GM18519 (cell line): ENCODE data around the gene DRAM1.

ENCODE experiments used
- ATAC-seq: cut with Tn5 transposase; IDR thresholded peaks from one replicate; pipeline ENCODE4 v1.9.1; 2021; ENCODE audit warnings: mild to moderate bottlenecking, moderate library complexity; ENCODE audit not compliant: unreplicated experiment, low FRiP score

The DRAM1 gene

DNA sequence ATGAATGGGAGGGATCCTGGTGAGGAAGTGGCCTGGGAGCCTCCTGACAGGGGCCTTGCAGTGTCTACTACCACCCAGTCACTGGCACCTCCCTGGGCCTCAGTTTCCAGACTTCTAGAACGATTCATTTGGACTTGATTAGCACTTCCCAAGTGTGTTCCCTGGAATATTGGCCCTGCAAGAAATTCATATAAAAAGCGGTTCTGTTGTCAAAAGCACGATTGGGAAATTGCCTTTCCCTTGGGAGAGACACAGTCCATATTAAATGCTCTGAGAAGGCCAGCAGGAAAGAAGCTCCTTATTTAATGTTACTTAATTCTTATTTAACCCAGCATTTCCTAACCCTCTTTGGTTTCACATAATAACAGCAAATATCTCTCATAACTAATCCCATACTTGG lies 61.9 kb downstream of the DRAM1 start:
- ATAC-seq, result no peak

DNA sequence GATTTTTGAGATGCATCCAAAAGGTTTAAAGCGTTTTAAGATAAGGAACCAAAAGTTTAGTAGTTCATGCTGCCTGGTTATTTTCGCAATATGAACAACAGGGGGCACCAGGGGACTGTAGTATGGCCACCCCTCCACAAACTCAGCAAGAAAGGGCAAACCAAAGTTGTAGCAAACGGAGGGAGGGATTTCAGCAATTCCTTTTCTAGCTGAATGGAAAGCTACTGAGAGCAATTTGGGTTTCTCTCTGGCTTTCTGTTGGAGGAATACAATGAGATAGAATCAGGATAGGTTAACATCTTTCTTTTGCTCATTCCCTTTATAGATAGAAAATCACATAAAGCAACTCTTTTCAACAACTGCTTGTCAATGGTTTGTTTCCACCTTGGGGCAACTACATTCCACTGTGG lies 62.5 kb downstream of the DRAM1 start:
- no peak for ATAC-seq

DNA sequence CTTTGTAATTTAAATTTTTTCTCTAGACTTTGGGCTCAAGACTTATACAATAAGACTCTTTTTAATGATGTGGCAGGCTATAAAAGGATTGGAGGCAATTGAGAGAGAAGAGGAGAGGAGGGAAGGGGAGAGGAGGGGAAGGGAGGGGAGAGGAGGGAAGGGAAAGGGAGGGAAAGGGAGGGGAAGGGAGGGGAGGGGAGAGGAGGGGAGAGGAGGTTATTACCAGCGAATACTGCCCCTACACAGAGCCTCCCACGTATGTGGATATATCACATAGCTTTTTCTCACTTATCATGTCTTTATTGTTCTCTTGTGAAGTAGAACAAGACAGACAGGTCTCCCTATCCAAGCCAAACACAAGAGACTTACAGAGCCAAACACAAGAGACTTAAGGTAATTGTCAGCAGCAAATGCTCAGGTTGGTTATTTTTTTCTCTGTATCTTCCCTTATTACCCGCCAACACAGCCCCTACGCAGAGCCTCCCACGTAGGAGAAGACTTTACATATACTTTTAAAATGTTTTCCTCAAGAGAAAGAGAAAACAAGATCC lies 63.1 kb downstream of the DRAM1 start:
- ATAC-seq, result no peak

DNA sequence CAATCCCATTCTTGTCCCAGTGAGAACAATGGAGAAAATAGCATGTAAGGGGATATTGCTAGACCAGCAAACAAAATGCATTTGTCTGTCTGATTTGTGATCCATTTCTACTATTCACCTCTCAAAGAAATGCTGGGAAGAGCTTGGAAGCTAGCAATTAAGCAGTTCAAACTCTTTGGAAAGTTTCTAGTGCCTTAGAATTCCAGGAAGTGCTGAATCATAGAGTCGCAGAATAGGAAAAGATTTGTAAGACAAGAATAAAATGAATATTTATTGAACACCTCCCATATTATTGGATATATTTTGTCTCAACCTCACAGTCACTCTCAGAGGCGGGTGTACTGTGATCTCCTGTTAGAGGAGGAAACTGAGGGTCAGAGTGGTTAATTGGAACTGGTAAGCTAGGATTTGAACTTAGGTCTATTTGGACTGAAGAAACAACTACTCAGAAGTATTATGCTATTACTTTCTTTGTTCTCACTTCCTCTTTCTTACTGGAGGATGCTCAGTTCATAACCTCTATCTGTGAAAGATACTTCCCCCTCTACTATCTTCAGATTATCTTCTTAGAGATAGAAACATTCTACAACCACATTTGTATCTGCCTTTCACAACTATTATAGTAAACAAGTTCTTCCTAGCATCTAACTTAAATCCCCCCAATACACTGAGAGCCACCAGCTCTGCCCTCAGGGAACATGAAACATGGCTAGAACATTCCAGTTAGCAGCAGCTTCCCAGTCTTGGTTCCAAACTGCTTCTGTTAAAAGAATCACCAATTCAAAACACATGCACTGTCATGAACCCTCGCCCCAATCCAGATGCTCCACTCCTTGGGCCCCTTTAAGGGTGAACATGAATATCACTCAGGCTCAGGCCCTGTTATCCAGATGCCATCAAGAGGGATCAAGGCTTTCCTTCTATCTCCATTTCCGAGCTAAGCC lies 64.2 kb downstream of the DRAM1 start:
- ATAC-seq, result peak; percentile 90

DNA sequence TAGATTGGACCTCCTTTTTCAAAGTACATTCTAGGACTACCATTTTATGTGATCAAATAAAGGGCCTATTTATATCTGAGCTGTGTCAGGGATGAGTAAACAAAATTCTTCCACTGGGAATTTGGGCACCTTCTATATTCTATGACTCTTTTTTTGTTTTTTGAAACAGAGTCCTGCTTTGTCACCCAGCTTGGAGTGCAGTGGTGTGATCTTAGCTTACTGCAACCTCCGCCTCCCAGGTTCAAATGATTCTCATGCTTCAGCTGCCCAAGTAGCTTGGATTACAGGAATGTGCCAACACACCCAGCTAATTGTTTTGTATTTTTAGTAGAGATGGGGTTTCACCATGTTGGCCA lies 64.8 kb downstream of the DRAM1 start:
- ATAC-seq, result no peak

DNA sequence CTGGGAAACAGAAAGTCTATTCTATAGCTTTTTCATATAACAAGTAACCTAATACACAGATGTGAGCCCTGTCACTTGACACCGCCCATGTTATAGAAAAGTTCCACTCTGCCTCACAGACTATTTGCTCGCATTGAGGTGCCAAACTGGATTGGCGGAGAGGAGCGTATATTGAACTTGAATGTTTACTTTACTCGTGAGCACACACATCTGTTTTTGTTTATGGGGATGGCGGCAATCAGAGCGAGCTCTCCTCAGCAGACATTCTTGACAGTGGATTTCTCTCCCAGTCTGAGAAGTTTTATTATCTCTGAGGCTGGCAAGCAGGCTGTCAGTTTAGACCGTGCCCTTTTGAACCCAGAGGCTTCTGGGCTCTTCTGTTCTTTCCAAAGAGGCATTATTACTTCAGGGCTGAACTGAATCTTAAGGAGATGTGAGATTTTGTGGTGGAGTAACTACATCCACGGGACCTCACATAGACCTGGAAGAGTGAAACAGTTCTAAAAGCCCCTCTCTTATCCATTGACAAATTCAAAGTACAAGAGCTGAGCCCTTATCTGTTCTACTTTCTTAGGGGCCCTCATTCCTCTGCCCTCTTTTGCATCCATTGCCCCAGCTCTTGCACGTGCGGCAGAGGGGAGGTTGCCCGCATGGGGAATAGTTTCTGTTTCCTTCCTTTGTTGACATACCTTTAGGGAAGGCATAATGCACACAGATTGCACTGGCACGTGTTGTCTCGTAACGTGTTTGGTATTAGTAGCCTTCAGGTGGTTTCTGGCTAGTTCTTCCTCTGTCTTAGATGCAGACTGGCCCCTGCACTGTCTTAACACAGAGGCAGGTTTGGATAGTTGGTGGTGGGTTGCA lies 68.2 kb downstream of the DRAM1 start:
- no peak for ATAC-seq

DNA sequence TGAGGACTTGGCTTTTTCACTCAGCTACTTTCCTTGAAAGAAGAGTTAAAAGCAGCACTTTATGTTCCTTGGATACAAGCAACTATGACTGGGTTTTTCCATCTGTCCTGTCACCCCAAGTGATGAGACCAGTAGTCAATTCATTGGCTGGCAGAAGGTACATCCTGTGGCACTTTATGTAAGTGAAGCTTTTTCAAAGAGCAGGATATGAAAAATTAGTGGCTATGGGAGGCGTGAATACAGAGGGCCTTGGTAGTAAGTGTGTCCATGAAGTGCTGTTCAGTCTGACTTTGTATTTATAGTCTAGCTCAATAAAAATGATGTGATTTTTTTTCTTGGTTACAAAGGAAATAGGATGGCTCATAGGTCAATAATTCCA lies 68.8 kb downstream of the DRAM1 start:
- no peak for ATAC-seq

DNA sequence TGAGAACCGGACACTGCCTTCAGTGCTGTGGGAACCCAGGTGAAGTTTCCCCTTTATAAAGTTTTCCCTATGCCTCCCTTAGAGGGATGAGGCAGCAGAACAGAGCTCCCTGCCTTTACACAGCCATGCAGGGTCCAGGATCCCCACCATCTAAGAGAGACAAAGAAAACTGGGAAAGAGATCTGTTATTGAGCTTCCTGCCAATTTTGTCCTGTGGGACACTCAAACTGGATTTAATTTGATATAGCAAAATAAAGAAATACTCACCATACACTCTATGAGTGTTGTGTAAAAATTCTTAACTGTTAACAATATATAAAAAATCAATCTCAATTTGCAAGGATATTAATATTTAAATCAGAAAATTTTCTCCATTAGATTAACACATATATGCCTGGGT lies 69.9 kb downstream of the DRAM1 start:
- ATAC-seq, result no peak

DNA sequence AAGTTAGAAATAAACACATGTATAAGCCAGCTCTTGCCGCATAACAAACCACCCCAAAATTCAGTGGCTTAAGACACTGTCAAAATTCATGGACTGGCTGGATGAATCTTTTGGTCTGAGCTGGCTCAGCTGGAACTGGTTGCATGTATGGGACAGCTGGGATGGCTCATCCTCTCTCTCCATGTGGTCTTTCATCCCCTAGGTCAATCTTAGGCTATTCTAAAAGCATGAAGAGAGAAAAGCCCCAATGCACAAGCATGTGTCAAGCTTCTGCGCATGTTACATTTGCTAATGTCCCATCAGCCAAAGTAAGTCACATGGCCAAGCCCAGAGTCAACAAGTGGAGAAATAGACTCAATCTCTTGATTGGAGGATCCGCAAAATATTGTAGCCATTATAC lies 71.0 kb downstream of the DRAM1 start:
- no peak for ATAC-seq

DNA sequence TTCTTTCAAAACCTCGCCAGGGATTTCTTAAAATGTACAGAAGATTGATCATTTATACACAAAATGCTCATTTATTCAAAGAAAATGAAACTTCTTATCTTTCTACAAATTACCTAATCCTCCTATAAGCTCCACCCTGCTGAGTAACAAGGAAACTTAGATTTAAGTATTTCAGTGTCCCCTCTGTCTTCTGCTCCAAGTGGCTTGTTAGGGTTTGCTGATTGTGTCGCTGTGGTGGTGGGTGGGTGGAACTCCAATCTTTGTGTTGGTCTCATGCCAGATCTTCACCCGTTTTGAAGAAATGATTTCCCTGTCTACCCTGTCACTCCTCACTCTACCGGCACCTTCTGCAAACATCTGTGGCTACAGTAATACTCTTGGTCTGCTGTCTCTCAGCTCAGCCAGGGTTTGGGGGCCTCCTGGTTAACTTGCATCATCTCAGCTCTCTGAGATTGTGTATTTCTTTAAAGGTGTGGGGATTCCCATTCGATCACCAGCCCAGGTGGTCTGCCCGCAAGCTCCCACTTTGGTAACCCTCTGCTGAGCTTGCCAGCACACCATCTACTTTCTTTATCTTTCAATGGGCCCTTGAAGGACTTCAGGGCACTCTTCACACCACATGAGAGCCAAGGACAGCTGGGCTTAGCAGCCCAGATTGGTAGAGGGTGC lies 73.8 kb downstream of the DRAM1 start:
- no peak for ATAC-seq

DNA sequence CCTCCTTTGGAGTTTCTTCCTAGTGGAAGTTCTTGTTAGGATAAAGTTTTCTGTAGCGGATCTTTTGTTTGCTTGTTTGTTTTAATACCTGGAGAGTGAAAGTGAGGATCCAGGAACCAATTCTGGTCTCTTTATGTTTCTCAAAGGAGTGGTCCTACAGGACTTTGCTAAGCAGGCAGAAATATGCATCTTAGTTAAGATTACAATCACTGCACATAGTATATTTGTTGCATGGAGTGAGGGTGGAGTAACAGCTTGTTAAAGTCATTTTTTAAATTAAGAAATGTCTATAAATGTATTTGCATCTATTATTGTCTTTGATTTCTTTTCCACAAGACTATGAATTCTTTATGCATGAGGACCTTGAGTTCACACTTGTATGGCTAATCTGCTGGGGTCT lies 76.7 kb downstream of the DRAM1 start:
- no peak for ATAC-seq

DNA sequence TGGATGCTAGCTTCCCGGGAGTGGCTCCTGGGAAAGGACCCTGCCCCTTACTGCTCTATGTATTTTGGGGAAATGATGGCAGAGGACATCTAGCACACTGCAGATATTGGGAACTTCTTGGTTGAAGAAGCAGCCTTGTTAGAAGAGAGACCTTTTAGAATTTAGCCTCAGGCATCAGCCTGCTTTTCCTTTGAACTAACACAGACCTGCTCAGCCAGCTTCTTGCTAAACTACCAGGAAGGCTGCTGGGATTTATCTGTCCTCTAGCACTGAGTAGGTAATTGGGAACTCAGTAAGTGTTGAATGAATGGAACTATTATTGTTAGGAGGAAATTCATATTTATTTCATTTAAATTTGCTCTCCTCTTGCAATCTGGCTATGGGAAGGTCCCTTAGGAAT lies 77.3 kb downstream of the DRAM1 start:
- ATAC-seq, result no peak

DNA sequence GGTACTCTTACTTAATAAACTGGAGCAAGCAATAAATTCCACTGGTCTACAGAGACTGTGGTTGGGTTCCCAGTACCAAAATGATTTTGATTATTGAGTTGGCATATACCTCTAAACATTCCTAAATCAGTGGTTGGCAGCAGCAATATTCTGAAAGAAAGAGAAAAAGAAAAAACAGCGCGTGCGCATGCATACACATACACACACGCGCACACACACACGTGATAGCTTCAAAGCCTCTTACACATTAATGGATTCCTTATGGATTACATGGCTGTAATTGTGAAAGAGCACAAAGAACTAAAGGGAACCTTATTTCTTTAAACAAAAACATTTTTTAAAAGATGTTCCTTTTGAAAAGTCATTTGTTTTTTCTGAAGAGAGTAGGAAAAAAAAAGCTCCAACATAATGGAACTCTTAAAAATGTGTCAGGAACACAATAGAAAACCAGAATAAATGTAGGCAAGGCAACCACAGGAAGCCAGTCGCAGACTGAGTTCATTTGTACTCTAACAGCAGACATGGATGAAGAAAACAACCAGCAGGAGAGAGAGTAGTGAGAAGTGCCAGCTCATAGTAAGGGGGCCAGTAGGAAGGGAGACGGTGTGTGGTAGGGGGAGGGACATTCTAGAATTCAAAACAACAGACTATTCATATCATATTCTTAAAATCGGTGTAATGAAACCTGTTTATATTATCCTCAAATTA lies 80.0 kb downstream of the DRAM1 start:
- no peak for ATAC-seq

DNA sequence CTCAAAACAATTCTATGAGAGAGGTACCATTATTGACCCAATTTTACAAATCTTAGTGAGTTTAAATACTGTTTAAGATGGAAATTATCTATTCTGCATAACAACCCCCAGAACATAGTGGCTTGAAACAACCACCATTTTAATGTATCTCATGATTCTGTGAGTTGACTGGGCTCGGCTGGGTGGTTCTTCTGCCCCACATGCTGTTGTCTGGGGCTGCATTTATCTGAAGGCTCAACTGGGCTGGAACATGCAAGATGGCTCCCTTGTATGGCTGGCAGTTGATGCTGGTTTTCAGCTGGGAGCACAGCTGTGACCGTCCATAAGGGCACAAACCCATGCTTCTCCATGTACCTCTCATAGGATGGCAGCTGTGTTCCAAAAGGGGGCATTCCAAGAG lies 82.2 kb downstream of the DRAM1 start:
- no peak for ATAC-seq

DNA sequence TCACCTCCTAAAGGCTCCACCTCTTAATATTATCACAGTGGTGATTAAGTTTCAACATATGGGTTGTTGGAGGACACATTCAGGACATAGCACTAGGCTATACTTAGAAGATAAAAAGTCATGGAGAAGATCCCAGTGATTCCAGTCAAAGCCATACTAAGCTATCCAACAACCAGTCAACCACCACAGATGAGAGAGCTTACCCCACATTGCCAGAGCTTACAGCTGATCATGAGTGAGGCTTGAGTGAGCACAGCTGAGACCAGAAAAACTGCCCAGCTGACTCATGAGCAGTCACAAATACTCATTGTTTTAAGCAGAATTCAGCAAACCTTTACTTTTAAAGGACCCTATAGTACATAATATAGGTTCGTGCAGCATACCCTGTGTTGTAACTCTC lies 85.1 kb downstream of the DRAM1 start:
- no peak for ATAC-seq

DNA sequence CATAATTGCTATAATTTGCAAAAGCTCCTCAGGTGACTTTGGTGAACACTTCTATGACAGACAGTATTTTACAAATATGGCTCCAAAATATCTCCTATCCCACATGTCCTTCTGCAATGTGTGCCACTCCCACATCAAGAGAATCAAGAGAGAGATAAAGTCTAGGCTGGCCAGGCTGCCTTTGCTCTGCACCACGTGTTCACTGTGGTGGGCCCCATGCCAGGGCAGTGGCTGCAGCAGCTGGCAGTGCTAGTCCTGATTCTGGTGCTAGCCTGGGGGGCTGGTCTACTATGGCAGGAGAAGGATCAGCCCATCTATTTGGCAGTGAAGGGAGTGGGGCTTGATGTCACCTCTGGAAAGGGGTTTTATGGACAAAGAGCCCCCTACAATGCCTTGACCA lies 86.3 kb downstream of the DRAM1 start:
- ATAC-seq, result no peak

DNA sequence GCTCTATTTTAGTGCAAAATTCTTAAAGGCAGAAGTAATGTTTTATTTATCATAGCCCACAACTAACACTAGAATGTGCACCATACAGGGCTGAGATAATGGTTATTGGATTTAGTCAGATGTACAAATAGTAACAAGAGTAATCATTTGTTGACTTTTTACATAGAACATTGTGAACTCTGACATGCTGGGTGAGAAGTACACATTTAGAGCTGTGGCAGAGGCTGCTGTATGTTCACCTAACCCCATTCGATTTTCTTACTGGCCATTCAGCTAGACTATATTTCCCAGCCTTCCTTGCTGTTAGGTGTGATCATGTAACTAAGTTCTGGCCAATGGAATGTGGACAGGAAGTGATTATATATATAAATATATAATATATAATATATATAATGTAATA lies 89.1 kb downstream of the DRAM1 start:
- ATAC-seq, result no peak

DNA sequence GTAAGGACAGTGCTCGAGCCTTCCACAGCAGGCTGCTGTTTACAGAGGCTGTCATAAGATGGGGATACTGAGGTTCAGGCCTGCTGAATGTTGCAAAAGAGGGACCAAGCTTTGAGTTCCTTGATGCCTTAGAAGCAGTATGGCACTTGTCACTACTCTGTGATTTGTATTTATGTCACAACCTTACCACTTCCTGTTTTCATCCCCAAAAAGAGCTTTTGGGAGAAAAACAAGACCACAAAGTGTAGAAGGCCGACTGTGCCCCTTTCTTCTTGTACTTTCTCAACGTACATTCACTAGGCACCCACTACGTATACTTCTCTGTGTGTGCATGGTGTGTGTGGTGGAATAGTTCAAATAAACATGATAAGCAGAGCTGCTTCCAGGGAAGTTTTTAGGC lies 90.1 kb downstream of the DRAM1 start:
- ATAC-seq, result no peak

DNA sequence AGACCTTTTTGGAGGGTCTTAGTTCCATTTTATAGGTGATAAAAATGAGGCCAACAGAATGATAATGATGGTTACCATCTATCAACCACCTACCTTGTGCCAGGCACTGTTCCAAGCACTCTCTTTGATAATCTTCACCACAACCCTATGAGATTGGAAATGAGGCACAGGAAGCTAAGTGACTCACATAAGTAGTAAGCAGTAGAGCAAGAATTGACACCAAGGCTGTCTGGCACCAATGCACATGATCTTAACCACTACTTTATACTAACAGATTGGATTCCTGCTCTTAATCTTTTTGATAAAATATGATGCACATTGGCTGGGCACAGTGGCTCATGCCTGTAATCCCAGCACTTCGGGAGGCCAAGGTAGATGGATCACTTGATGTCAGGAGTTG lies 91.4 kb downstream of the DRAM1 start:
- no peak for ATAC-seq
